HepG2 (cell line): ENCODE data around the gene SLC22A5. TPM values are rescaled to one million over a fixed set of nuclear protein-coding genes. Genes with fewer than 3 reads are reported as not detected.

Source experiments
- CC2D1A ChIP-seq: sonication (generic); formaldehyde crosslinking; IDR thresholded peaks from 2 replicates; pipeline ENCODE4 v1.8.1; 2023; ENCODE audit warnings: mild to moderate bottlenecking, missing genetic modification reagents
- FOXP4 ChIP-seq: sonication (generic); formaldehyde crosslinking; IDR thresholded peaks from 2 replicates; pipeline ENCODE4 v1.4.0; 2020; ENCODE audit warnings: missing genetic modification reagents
- GMEB1 ChIP-seq: sonication (generic); formaldehyde crosslinking; IDR thresholded peaks from 2 replicates; pipeline ENCODE4 v1.5.1; 2020; ENCODE audit warnings: missing genetic modification reagents, mild to moderate bottlenecking, borderline replicate concordance
- HOXD1 ChIP-seq: sonication (generic); formaldehyde crosslinking; IDR thresholded peaks from 2 replicates; pipeline ENCODE4 v1.5.0; 2020; ENCODE audit warnings: missing genetic modification reagents
- MED1 ChIP-seq: sonication (generic); formaldehyde crosslinking; IDR thresholded peaks from 2 replicates; pipeline ENCODE4 v1.4.0; 2020; ENCODE audit warnings: missing genetic modification reagents
- MTA1 ChIP-seq: sonication (generic); formaldehyde crosslinking; IDR thresholded peaks from 2 replicates; pipeline ENCODE4 v1.4.0; 2020; ENCODE audit warnings: missing genetic modification reagents, mild to moderate bottlenecking, borderline replicate concordance
- SOX6 ChIP-seq, 2 experiments: fragments of 450-650 bp in 1 of 2; sonication (generic) in 1 of 2; formaldehyde crosslinking in 1 of 2; IDR thresholded peaks; 2 replicates each; pipeline versions ENCODE4 v1.4.0 to v1.6.1; 2017 to 2020; ENCODE audit warnings: antibody characterized with exemption in 1 of 2, mild to moderate bottlenecking in 1 of 2, missing genetic modification reagents in 1 of 2
- TBP ChIP-seq: sonication (generic); formaldehyde crosslinking; IDR thresholded peaks from 2 replicates; pipeline ENCODE4 v1.5.0; 2020; ENCODE audit warnings: missing genetic modification reagents
- TRIM22 ChIP-seq: fragments of 450-650 bp; IDR thresholded peaks from 2 replicates; pipeline ENCODE4 v1.6.1; 2017
- ZHX1 ChIP-seq: sonication (generic); formaldehyde crosslinking; IDR thresholded peaks from 2 replicates; pipeline ENCODE4 v1.8.1; 2022; ENCODE audit warnings: low read depth, mild to moderate bottlenecking, missing genetic modification reagents
- ZKSCAN1 ChIP-seq: fragments of 150-350 bp; IDR thresholded peaks from 2 replicates; pipeline ENCODE4 v1.6.1; 2014; ENCODE audit warnings: low read length
- ZNF260 ChIP-seq: sonication (generic); formaldehyde crosslinking; IDR thresholded peaks from 2 replicates; pipeline ENCODE4 v1.4.0; 2020; ENCODE audit warnings: missing genetic modification reagents, low read depth, mild to moderate bottlenecking, borderline replicate concordance
- ZNF513 ChIP-seq: sonication (generic); formaldehyde crosslinking; conservative IDR thresholded peaks from 2 replicates; pipeline ENCODE4 v1.5.0; 2020; ENCODE audit warnings: missing genetic modification reagents
- ZNF563 ChIP-seq: sonication (generic); formaldehyde crosslinking; IDR thresholded peaks from 2 replicates; pipeline ENCODE4 v1.8.0; 2022; ENCODE audit warnings: mild to moderate bottlenecking, moderate library complexity, missing genetic modification reagents
- ZNF570 ChIP-seq: sonication (generic); formaldehyde crosslinking; IDR thresholded peaks from 2 replicates; pipeline ENCODE4 v1.4.0; 2020; ENCODE audit warnings: mild to moderate bottlenecking, missing genetic modification reagents, borderline replicate concordance
- ZNF761 ChIP-seq: sonication (generic); formaldehyde crosslinking; conservative IDR thresholded peaks from 2 replicates; pipeline ENCODE4 v1.4.0; 2020; ENCODE audit warnings: mild to moderate bottlenecking, missing genetic modification reagents
- ZNF770 ChIP-seq: sonication (generic); formaldehyde crosslinking; IDR thresholded peaks from 2 replicates; pipeline ENCODE4 v1.5.0; 2020; ENCODE audit warnings: mild to moderate bottlenecking, missing genetic modification reagents
- polyA plus RNA-seq, 8 experiments: library from polyadenylated mRNA; depleted of rRNA in 3 of 8; stranded (reverse) in 7 of 8; unstranded in 1 of 8; fragments of >200 nt; fragmentation: Illumina TruSeq in 4 of 8; extraction: Trizol in 4 of 8; gene quantifications; 2 replicates each; pipeline versions ENCODE4 v1.2.1 to v1.2.3, GENCODE V29; 2011 to 2016; ENCODE audit warnings: low read depth in 4 of 8, missing spikeins in 1 of 8, mixed read lengths in 1 of 8; ENCODE audit not compliant: insufficient read depth in 1 of 8
- total RNA-seq, 5 experiments: library from RNA; depleted of rRNA; stranded (reverse); fragments of >200 nt; fragmentation: Illumina TruSeq; extraction: Trizol; gene quantifications; 2 replicates each; pipeline ENCODE4 v1.2.3, GENCODE V29; 2016; ENCODE audit warnings: low read depth in 1 of 5

The SLC22A5 gene
- total and polyA plus RNA-seq, 2 of the 13 experiments (the other 11 are each of a cell fraction or from before 2014, with no cell fraction given): 7.1 to 15.1 TPM

- TF ChIP-seq ZHX1: no peak
- no peak for TF ChIP-seq ZNF570 (CRISPR knock-in tag)
- TF ChIP-seq ZKSCAN1: no peak
- TF ChIP-seq MED1 (CRISPR knock-in tag): peak; percentile 36; the same call in 1 of the 2 replicates
- no peak for TF ChIP-seq SOX6 (IDR thresholded peaks at IDR 0.05)
- TF ChIP-seq SOX6 (CRISPR knock-in tag; IDR thresholded peaks at IDR 0.05): no peak
- no peak for TF ChIP-seq HOXD1 (CRISPR knock-in tag)
- TF ChIP-seq TBP: no peak
- TF ChIP-seq ZNF770 (CRISPR knock-in tag): no peak
- 0 out of 2 replicates have a peak, but pooled peaks have one; percentile 25 for TF ChIP-seq FOXP4
- TF ChIP-seq ZNF761 (CRISPR knock-in tag): peak; percentile 76; the same call in 1 of the 2 replicates
- TF ChIP-seq ZNF513 (CRISPR knock-in tag): no peak
- TF ChIP-seq TRIM22: no peak
- TF ChIP-seq GMEB1 (CRISPR knock-in tag): 0 out of 2 replicates have a peak, but pooled peaks have one; percentile 26
- no peak for TF ChIP-seq ZNF260
- no peak for TF ChIP-seq MTA1
- TF ChIP-seq CC2D1A (CRISPR knock-in tag): no peak
- peak; percentile 51; the same call in 1 of the 2 replicates for TF ChIP-seq ZNF563 (CRISPR knock-in tag)
Observed at GRCh38 chr5:132321109-132321721, 48.3 kb upstream of the SLC22A5 start (continued).
